IPS-18a (cell line): Measurements from ENCODE around the gene OBSL1.
A peak's percentile ranks its signal among the peaks of the same experiment; 100 is the strongest.

Source experiments
- H3K27ac ChIP-seq: one replicate; pipeline ENCODE4 v1.5.1; 2013; ENCODE audit warnings: low read length
- H3K27me3 ChIP-seq: one replicate; pipeline ENCODE4 v1.6.1; 2013; ENCODE audit warnings: mild to moderate bottlenecking, low read length; ENCODE audit not compliant: control insufficient read depth, insufficient read depth
- H3K36me3 ChIP-seq: one replicate; pipeline ENCODE4 v1.6.1; 2013; ENCODE audit warnings: low read depth, low read length; ENCODE audit not compliant: control insufficient read depth
- H3K4me1 ChIP-seq: one replicate; pipeline ENCODE4 v1.6.1; 2013; ENCODE audit warnings: low read depth, low read length; ENCODE audit not compliant: control insufficient read depth
- H3K4me3 ChIP-seq: one replicate; pipeline ENCODE4 v1.5.1; 2013; ENCODE audit warnings: low read length
- H3K9ac ChIP-seq: one replicate; pipeline ENCODE4 v1.6.1; 2013; ENCODE audit warnings: mild to moderate bottlenecking, low read length, moderate library complexity
- H3K9me3 ChIP-seq: one replicate; pipeline ENCODE4 v1.6.1; 2013; ENCODE audit warnings: low read depth, low read length; ENCODE audit not compliant: control insufficient read depth

The OBSL1 gene

GRCh38 chr2:219532378-219532649 lies 39.0 kb downstream of the OBSL1 start:
- no peaks in the 10 kb centered on the region for H3K36me3 ChIP-seq
- no peaks in the 10 kb centered on the region for H3K9me3 ChIP-seq

GRCh38 chr2:219531639-219532377 lies 39.5 kb downstream of the OBSL1 start:
- Histone ChIP-seq H3K27me3 (peaks cover 17% of the 10 kb centered on the region), H3K9ac (no peak overlapping the region), H3K27ac (no peak overlapping the region), H3K4me3 (no peak overlapping the region), H3K9me3 (no peaks in the 10 kb centered on the region), H3K36me3 (no peaks in the 10 kb centered on the region), H3K4me1 (peaks cover 3% of the 10 kb centered on the region)

More at GRCh38 chr2:219532378-219532649, 39.0 kb downstream of the OBSL1 start:
- Histone ChIP-seq H3K27me3 (peaks cover 17% of the 10 kb centered on the region), H3K9ac (no peak overlapping the region), H3K4me1 (peaks cover 3% of the 10 kb centered on the region), H3K4me3 (no peak overlapping the region), H3K27ac (no peak overlapping the region)

GRCh38 chr2:219530048-219530963 lies 41.0 kb downstream of the OBSL1 start:
- Histone ChIP-seq H3K4me1 (peaks cover 11% of the 10 kb centered on the region), H3K36me3 (no peaks in the 10 kb centered on the region), H3K27ac (no peak overlapping the region), H3K27me3 (peaks cover 23% of the 10 kb centered on the region), H3K9ac (no peak overlapping the region), H3K4me3 (peak overlapping the region; percentile 53), H3K9me3 (no peaks in the 10 kb centered on the region)

GRCh38 chr2:219527472-219527871 lies 43.9 kb downstream of the OBSL1 start:
- peaks cover 33% of the 10 kb centered on the region for H3K27me3 ChIP-seq
- no peak overlapping the region for H3K9ac ChIP-seq
- peaks cover 20% of the 10 kb centered on the region for H3K4me1 ChIP-seq
- no peaks in the 10 kb centered on the region for H3K9me3 ChIP-seq
- no peak overlapping the region for H3K4me3 ChIP-seq
- no peaks in the 10 kb centered on the region for H3K36me3 ChIP-seq
- no peak overlapping the region for H3K27ac ChIP-seq

- Histone ChIP-seq H3K9ac (no peak overlapping the region), H3K4me3 (no peak overlapping the region), H3K36me3 (no peaks in the 10 kb centered on the region), H3K9me3 (no peaks in the 10 kb centered on the region), H3K27me3 (peaks cover 33% of the 10 kb centered on the region), H3K4me1 (peaks cover 20% of the 10 kb centered on the region), H3K27ac (no peak overlapping the region)
Observed at GRCh38 chr2:219527076-219527394, 44.3 kb downstream of the OBSL1 start.

- no peak overlapping the region for H3K9ac ChIP-seq
- H3K4me1 ChIP-seq = peaks cover 26% of the 10 kb centered on the region
- H3K27me3 ChIP-seq = peaks cover 33% of the 10 kb centered on the region
- no peak overlapping the region for H3K27ac ChIP-seq
- no peaks in the 10 kb centered on the region for H3K9me3 ChIP-seq
- no peaks in the 10 kb centered on the region for H3K36me3 ChIP-seq
- H3K4me3 ChIP-seq = no peak overlapping the region
Observed at GRCh38 chr2:219526320-219527075, 44.8 kb downstream of the OBSL1 start.

- Histone ChIP-seq H3K27me3 (peaks cover 33% of the 10 kb centered on the region), H3K9ac (no peak overlapping the region), H3K4me3 (no peak overlapping the region), H3K9me3 (no peaks in the 10 kb centered on the region), H3K4me1 (peaks cover 33% of the 10 kb centered on the region), H3K27ac (no peak overlapping the region), H3K36me3 (no peaks in the 10 kb centered on the region)
Observed at GRCh38 chr2:219525533-219526232, 45.7 kb downstream of the OBSL1 start.

GRCh38 chr2:219524817-219525216 lies 46.5 kb downstream of the OBSL1 start:
- Histone ChIP-seq H3K9me3 (no peaks in the 10 kb centered on the region), H3K27me3 (peaks cover 31% of the 10 kb centered on the region), H3K9ac (no peak overlapping the region), H3K4me3 (no peak overlapping the region), H3K27ac (no peak overlapping the region), H3K36me3 (no peaks in the 10 kb centered on the region), H3K4me1 (peaks cover 32% of the 10 kb centered on the region)

GRCh38 chr2:219523031-219523671 lies 48.2 kb downstream of the OBSL1 start:
- H3K9me3 ChIP-seq = no peaks in the 10 kb centered on the region
- peaks cover 20% of the 10 kb centered on the region for H3K27me3 ChIP-seq
- peak overlapping the region; percentile 18 for H3K9ac ChIP-seq
- no peak overlapping the region for H3K27ac ChIP-seq
- no peaks in the 10 kb centered on the region for H3K36me3 ChIP-seq
- H3K4me1 ChIP-seq = peaks cover 30% of the 10 kb centered on the region
- peak overlapping the region; percentile 54 for H3K4me3 ChIP-seq

- Histone ChIP-seq H3K36me3 (no peaks in the 10 kb centered on the region), H3K27ac (no peak overlapping the region), H3K27me3 (peaks cover 22% of the 10 kb centered on the region), H3K4me1 (peaks cover 30% of the 10 kb centered on the region), H3K9ac (peak overlapping the region; percentile 18), H3K4me3 (peak overlapping the region; percentile 54), H3K9me3 (no peaks in the 10 kb centered on the region)
Observed at GRCh38 chr2:219522111-219523030, 49.0 kb downstream of the OBSL1 start.
